NCI-H128 (cell line): ENCODE measurements around the gene NSF.
"Not testable (repeated sequence)": the region's sequence is repeated elsewhere in the genome, so short reads cannot be mapped to it uniquely, and the experiment has no call there.

ENCODE experiments used
- DNase-seq: peaks from one replicate; lab custom pipeline; 2025; ENCODE audit not compliant: unreplicated experiment; lab: John Stamatoyannopoulos, UW

NSF gene

DNA sequence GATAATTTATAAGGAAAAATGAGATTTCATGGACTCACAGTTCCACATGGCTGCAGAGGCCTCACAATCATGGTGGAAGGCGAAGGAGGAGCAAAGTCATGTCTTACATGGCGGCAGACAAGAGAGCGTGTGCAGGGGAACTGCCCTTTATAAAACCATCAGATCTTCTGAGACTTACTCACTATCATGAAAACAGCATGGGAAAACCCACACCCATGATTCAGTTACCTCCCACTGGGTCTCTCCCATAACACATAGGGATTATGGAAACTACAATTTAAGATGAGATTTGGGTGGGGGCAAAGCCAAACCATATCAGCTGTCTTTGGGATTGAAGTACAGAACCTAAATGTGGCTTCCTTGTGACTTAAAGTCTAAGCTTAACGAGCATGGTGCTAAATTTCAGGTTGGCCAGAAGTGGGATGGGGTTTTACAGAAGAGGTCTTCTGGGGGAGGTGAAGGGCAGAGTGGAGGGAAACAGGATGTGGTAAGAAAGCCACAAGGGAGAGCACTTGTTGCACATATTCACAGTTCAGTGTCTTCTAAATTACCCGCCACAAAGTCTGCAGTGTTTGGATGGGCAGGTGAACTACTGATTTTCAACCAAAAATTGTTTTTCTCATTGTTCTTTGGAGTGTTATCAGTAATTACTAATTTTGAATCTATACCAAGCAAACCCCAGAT is 38.4 kb downstream of the NSF start:
- DNase-seq, result not testable (repeated sequence)

DNA sequence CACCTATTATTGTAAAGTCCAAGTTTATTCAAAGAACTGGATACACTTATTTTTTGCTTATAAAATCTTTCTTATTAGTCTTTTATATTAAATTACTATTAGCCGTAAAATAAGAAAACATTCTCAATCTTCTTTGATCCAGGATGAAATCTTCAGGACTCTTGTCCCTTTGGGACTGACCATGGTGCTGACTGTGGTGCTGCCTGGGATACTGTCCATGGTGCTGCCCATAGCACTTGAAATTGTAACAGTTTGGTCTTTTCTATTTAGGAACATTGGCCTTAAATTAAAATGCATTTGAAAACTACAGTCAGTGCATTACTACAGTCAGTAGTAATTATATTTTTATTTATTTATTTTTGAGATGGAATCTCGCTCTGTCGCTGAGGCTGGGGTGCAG is 41.7 kb downstream of the NSF start:
- not testable (repeated sequence) for DNase-seq

DNA sequence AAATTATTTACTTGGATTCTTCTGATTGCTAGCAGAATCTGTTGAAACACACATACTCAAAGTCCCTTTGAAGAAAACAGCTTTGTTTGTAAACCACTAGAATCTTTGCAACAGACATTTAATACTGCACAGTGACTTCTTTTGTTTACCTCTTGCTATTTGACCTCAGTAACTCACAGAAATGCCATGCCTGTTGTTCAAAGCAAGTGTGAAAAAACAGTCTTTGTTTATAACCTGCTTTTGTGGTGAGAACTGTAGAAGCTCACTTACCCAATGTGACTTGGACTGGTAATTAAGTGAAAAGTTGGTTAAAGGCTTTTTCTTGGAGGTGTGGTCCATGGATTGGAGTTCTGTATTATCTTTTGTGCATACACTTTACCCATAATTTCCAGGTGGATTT is 44.4 kb downstream of the NSF start:
- DNase-seq, result not testable (repeated sequence)

DNA sequence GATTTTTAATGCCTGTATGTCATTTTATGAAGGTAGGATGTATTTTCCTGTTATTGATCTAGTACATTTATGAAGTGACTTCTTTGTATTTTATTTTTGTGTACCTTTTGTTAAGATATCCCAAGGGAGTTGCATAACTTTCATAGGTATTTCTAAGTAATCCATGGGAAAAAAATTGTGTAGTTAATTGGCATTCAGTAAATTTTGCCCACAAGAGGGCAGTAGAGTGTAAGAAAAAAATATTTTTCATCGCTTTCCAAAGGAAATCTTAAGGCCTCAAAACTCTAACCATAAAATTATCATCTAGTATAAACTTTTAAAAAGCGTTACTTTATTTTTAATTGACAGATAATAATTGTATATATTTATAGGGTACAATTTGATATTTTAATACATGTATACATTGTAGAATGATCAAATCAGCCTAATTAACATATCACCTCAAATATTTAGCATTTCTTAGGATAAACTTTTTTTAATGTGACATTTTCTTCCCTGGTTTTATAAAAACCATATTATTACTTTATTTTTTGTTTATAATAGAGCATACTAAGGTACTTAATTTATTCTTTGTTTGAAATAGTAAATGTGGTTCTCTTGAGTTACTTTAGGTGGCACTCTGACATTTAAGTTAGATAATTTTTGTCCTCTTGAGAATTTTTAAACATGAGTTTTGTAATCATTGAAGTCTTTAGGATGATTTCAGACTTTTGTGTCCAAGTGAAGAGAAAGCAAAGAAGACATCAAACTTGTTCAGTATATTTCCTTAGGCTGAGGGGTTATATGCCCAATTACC is 51.6 kb downstream of the NSF start:
- not testable (repeated sequence) for DNase-seq

DNA sequence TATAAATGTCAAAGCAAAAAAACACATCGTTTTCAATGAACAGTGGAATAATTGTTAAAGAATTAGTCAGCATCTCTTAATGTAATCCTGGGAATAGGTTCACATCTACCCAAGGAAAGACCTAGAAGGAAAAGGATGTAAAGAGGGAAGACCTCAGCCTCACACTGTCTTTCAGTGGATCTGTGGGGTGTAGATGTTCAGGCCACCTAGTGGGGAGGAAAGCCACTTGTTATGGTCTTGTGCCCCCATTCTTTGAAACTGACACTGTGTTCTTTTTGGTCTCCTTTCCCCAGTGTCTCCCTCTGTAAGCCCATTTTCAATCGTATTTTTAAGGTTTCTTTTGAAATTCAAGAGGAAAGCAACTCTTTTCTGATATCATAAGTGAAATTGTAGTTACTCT is 56.8 kb downstream of the NSF start:
- not testable (repeated sequence) for DNase-seq

DNA sequence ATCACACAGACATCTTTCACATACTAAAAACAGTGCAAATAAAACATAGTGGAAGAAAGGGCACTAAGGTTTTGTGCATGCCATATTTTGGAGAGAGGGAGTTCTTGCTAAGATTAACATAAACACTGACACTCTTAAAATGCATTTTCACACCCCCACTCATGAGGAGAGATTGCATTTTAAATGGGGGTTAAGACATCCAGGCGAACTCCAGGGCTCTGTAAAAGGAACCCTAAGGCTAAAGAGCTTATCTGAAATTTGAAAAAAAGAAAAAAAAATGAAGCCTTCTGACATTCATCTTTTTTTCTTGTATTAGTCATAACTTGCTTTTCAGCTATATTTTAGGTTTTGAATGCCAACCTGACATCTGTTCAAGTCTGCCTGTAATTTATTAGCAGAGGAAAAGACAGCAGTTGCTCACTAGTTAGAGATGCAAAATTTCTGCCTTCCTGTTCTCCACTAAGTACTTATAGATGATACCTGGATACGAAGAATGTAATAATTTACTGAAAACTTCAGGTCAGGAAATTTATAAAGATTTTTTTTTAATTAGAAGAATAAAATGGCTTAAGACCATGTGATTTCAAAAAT is 57.3 kb downstream of the NSF start:
- DNase-seq, result not testable (repeated sequence)

DNA sequence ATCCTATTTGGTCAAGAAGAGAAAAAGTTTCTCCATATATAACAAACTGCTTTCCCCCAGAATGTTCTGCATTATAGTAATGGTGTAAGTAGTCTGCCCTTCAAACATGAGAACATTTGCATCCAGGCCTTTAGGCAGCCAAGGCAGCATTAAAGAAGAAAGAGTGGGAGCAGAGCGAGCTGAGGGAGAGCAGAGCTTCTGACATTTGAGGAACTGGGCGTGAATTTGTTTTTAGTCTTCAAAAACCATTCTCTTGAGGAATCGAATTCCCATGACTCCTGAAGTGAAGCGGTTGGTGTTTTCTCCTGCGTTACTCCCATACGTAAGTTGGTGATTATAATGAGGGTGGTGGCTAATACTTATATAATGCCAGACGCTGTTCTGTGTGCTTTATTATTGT is 58.8 kb downstream of the NSF start:
- not testable (repeated sequence) for DNase-seq

DNA sequence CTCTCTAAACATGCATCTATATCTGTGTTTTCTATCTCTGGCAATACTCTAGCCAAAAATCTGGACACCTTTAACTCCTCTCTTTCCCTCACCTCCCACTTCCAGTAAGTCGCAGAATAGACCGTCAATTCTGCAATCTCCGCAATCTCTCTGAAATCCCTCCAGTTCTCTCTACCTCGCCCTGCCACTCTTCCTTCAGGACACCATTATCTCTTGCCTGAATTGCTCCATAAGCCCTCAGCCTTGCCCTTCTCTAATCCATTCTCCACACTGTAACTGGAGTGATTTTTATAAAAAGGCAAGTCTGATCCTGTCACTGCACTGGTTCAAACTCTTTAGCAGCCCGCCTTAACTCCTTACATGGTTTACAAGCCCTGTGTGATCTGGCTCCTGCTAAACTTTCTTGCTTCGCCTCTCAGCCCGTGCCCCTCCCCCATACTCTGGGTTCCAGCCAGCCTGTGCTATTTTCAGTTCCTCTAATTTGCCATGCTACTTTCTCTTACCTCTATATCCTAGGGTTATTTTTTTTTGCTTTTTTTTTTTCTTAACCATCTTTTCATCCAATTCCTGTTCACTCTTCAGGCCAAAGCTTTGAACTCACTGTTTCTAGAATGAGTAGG is 61.7 kb downstream of the NSF start:
- not testable (repeated sequence) for DNase-seq

DNA sequence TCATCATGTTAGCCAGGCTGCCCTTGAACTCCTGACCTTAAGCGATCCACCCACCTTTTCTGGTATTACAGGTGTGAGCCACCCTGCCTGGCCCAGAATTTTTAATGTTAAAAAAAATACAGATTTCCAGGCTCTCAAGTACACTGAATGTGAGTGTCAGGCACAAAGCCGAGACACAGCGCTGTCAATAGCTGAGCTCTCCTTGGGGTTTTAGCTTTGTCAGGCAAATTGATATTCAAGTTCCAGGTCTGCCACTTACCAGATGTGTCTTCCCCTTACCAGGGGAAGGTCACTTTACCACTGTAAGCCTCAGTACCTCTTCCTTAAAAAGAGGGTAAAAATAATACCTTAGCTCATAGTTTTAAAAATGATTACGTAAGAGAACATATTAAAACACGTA is 67.8 kb downstream of the NSF start:
- DNase-seq, result not testable (repeated sequence)

DNA sequence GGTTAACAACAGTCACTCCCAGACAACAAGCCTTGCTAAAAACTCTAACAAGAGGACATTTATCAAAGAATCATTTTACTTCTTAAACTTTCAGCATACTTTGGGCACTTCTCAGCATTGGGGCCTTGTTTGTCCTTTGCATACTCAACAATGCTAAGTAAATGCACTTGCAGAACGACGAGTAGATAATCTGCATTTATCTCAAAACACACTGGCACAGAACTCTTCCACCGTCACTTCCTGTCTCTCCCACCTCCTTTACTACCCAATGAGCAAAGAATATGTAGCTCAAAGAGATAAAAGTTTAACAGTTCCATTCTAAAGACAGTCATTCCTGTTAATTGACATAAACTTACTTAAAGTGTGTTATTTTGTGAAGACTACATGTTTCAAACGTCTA is 69.2 kb downstream of the NSF start:
- DNase-seq, result not testable (repeated sequence)

DNA sequence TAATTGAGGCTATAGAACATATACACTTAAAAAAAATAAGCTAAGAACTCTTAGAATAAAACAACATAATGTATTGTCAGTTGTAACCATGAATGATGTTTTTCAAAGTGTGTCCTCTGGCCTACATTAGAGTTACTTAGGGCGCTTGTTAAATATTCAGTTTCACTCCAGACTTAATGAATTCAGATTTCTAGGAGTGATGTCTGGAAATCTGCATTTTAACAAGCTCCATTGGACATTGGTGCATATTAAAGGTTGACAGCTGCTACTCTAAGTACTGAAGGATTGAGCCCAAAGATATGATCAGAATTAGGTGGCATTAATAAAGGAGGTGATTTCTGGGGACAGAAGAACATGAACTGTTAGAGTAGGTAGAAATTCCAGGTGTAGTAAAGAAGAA is 72.7 kb downstream of the NSF start:
- not testable (repeated sequence) for DNase-seq

DNA sequence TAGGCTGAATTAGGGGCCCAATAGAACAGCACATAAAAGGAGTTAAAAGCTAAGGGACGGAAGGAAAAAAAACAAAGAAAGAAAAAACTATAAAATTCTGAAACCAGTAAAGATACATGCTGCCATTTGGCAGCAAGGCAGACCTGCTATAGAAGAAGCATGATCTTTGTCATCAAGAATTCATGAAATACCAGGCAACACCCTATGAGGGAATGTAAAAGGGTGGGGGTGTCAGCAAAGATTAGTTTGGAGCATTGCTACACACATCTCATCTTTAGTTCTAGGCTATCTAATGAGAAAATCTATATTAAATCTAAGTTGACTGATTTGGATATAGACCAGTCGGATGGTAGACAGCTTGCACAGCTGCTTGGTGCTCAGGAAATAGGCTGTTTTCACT is 73.1 kb downstream of the NSF start:
- DNase-seq, result not testable (repeated sequence)

DNA sequence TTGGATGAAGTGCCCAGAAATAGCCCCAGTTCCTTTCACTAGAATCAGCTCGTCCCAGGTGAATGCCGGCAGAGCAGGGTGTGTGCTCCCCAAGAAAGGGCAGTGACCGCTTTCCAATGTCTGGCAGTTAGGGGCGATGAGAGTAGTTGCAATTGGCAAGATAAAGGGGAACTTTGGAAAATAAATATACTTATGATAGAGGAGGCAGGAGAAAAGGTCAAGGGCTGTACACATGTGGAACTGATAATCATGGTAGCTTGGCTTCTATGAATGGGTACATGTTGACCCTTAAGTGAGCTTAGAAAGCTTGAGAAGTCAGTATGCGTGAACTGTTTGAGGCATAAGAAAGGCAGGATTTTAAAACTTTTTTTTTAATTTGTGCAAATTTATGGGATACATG is 75.5 kb downstream of the NSF start:
- DNase-seq, result not testable (repeated sequence)

DNA sequence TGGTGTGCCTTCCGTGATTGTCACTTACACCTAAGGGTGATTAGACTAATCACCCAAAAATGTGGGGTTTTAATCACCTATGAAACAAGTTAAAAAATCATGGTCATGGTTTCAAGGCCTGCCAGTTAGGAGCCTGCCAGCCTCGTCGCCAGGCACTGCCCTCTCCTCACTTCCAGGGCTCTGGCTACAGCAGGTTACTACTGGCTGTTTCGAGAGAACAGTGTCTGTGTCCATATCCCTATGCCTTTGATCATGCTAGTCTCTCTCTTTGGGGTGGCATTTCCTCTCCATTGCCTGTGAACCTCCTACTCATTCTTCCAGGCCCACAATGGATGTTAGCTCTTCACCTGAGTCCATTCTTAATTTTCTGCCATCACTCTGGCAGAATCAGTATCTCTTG is 80.3 kb downstream of the NSF start:
- not testable (repeated sequence) for DNase-seq

DNA sequence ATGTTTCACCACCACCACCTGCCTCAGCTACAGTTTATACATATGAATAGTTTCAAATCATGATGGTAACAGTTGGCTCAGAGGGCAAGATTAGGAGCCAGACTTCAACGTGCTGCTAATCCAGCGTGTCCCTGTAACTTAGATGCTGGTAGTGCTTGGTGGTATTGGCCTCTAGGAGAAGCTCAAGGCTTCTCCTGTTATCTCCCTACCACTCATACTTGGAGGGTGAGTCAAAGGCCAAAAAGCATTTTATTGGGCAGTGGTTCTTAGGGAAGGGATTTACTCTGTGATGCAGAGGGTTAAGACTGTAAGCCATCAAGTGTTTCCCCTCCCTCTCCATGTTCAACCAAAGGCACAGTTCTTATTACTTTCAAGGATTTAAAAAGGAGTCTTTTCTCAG is 82.3 kb downstream of the NSF start:
- DNase-seq, result not testable (repeated sequence)

DNA sequence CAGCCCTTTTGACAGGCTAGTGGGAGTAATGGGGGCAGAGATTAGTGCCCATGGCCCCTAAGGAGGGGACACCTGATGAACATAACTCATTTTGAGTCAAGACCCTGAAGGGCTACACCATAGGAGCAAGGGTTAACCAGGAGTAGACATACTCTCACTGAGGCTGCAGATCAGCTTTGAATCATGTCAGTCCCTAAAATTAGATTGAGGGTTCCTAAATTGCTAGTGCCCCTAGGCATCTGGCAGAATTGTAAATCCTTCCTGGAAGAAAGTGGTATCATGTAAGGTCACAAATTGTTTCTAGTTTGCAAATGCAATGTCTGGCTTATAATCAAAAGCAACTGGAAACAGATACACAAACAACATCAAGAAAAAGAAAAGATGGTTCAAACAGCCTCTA is 87.3 kb downstream of the NSF start:
- not testable (repeated sequence) for DNase-seq

DNA sequence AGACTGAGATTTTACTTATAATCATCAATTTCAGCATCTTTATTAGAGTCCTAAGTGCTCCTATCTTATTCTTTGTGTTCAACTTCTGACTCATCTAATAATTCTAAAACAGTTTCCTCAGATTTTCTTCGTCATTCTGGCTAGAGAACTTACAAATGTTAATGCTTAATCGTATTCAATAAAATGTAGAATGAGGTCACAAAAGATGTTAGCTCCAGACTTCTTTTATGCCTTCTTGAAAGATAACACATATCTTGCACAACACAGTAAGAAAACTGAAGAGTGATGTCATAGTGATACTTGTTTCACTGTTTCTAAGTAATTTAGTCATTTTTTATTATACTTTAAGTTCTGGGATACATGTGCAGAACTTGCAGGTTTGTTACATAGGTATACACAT is 93.2 kb downstream of the NSF start:
- DNase-seq, result not testable (repeated sequence)

DNA sequence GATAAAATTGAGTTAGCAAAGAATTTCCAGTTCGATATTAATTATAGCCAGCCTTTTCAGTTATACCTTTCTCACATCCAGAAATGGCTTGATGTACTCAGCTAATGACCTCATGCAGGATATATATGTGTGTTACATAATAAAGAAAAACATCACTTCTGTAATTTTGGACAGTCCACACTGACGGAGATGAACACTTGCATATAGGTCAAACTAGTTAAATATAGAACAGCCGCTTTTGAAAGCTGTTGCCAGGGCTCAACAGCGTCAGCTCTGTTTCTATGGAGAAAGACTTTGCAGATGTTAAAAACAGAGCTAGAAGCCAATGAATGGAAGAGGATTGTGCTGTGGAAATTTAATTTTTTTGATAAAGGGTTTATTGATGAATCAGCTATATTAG is 94.8 kb downstream of the NSF start:
- DNase-seq, result not testable (repeated sequence)

DNA sequence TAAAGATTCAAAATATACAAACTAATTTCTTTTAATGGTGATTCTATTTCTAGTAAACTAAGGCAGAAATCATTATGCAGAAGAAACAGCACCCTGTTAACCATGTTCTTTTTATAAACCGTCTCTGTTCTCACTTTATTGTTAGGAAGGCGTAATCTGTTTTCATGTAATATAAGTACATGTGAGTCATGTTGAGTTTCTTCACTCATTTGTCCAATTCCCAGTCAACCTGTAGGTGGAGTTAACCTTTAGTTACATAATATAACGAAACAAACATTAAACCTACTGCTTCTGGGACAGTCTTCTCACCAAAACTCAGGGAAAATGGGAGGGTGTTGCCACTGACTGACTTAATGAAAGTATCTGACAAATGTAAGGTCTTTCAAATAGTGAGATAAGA is 101.7 kb downstream of the NSF start:
- DNase-seq, result not testable (repeated sequence)

DNA sequence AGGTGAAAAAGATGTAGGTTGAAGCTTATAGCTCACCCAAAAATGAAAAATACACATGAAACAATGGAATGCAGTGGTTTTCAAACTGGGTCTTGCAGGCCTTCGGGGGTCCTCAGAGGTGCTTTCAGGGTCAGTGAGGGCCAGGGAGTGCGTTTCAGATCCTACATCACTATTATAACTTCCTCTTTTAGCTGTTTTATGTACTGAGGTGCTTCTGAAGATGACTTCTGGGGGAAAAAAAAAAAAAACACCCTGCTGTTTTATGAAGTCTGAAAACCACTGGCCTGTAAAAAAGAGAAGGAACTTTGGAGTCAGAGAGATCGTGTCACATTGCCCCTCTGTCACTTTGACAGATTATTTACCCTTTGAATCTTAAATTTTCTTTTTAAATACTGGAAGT is 102.8 kb downstream of the NSF start:
- DNase-seq, result not testable (repeated sequence)

DNA sequence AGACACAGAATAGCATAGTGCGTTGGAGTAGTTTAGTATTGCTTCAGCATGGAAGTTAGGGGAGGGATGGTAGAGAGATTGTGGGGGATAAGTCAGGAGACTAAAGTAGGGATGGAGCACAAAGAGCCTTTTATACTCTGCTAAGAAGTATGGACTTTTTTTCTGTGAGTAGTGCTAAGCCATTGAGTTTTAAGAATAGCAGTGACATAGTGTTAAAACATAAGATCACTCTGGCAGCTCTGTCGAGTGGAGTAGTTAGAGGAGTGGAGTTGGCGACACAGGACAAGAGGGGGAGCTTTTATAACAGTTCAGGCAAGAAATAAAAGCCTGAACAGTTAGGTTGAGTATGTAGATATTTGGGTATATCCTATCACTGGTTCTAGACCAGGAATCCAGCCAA is 106.1 kb downstream of the NSF start:
- not testable (repeated sequence) for DNase-seq

DNA sequence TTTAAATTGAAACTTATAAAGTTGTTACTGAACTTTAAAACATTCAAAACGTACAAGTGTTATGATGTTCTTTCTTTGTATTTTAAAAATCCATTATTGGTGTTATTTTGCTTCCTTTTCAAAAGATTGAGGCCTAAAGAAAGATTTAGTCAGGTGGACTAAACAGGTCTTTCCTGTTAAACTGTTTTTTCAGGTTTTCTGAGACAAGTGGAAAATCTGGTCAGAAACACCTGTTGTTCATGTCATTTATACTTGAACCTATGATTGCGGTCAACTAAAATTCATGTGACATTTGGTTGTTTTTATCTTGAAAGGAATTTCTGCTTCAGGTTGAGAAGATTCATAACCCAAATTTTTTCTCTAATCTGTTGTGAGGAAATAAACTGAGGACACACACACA is 108.5 kb downstream of the NSF start:
- DNase-seq, result not testable (repeated sequence)
